ENCODE measurements around the gene RNU1-3.
"Not testable (repeated sequence)": the region's sequence is repeated elsewhere in the genome, so short reads cannot be mapped to it uniquely, and the experiment has no call there.

The RNU1-3 gene

DNA sequence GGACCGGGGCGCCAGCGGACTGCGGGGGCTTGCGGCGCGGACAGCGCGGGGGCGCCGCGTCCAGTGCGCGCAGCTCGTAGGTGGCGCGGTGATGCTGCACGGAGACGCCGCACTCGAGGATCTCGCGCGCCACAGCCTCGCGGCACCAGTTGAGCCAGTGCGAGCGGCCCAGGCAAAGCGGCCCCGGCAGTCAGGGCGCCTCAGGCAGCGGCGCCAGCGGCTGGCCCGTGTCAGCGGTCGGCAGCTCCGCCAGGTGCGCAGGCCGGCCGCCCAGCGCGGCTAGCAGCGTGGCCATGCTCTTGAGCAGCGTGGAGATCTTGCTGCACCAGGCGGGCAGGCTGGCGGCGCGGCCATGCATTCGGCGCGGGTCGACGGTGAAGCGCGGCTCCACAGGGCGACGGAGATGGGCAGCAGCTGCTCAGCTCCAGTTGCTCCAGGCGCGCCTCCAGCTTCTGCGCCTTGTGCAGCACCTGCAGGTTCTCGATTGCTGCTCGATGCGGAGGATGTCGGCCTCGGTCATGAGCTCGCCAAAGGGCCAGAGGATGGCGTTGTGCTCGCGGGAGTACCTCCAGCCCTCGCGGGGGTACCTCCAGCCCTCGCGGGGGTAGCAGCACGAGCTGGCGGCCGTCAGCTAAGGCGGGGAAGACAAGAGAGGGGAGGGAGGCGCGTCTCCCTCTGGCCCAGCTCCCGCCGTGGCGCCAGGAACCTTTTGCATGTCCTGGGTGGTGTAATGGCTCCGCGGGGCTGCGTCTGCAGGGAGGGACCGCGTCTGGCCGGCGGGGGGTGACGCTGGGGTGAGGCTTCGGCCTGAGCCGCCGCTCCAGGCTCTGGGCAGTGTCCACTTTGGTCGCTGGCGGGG, 26.9 kb upstream of the RNU1-3 start:
- DNase-seq, result not testable (repeated sequence)

DNA sequence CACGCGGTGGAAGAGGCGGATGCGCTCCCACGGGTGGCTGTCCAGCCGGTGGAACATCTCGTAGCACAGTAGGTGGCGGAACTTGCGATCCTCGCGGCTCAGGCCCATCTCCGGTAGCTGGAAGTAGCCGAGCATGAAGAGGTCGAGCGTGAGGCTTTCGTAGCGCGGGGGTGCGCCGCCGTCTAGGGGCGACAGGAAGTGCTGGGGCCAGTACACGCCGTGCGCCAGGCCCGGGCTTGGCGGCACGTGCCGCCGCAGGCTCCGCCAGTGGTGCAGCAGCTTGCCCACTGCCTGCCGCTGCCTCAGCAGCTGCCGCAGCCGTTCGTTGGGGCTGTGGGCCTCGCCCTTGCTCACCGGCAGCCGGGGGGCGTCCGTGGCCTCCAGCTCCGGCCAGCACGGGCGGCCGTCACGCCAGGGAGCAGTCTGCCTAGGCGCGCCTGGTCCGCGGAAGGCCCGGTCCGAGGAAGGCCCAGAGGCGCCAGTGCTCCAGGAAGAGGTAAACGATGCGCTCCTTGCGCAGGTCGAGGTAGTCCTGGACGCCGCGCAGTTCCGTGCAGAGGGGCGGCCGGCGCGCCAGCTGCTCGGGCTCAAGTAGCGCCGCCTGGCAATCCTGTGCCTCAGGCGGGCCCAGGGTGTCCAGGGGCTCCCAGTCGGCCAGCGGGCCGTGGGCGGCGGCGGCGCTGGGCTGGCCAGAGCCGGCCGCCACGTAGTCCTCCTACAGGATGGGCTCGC, 26.1 kb upstream of the RNU1-3 start:
- DNase-seq, result not testable (repeated sequence)

DNA sequence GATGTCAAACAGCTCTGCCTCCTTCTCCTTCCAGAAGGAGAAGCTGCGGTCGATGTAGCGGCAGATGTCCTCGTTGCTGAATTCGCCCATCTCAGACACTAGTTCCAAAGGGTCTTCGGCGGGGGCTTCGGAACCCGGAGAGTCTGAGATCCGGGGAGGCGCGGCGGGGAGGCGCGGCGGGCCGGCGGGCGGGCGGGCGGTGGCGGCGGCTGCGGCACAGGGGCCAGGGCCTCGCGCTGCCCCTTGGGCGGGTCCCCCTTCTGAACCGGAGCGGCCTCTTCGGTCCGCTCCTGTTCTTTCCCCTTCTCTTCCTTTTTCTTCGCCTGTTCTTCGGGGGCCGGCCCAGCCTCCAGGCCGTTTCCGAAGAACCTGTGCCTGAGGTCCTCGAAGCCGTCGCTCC, 25.5 kb upstream of the RNU1-3 start:
- DNase-seq, result not testable (repeated sequence)

- not testable (repeated sequence) for DNase-seq
Observed at GRCh38 chr1:16690971-16691682, 24.4 kb upstream of the RNU1-3 start.

- DNase-seq, result not testable (repeated sequence)
Observed at GRCh38 chr1:16687132-16687800, 20.5 kb upstream of the RNU1-3 start.

- not testable (repeated sequence) for DNase-seq
Observed at GRCh38 chr1:16685445-16686371, 19.0 kb upstream of the RNU1-3 start.

DNA sequence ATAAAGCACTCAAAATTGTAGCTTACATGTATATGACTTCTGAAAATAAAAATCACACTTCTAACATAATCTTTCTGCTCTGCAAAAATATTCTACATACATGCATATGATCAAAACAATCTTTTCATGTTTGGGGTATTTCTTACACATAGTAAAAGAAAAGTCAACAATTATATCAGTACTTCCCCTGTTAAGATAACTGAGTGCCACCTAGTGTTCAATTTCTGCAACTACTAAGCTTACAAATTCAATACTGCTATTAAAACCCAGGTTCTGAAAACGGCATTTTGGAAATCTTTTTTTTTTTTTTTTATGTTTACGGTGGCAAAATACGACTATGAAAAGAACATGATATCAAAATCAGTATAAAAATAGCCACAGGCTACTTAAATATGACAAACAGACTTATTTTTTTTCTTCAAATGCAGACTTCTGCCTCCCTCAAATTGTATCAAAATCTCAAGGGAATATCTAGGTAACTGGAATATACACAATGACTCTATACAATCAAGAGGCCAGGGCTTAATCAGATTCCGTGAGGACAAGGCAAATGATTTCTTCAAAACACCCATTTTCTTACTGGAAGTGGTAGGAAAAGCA, 18.1 kb upstream of the RNU1-3 start:
- not testable (repeated sequence) for DNase-seq

- not testable (repeated sequence) for DNase-seq
Observed at GRCh38 chr1:16684152-16684551, 17.4 kb upstream of the RNU1-3 start.

DNA sequence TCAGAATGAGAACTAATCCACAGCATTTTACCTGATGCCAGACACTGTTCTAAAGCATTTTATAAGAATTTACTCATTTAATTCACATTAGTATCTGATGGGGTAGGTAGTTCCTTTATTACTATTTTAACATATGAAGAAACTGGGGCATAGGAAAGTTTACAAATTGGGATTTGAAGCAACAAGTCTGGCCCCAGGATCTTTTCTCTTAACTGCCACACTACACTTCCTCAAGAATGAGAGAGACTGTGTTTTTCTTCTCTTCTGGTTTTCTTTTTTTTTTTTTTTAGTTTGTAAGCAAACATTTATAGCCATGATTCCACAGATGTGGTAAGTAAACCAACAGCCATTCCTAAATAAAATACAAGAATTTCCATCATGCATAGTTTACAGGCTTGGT, 16.1 kb upstream of the RNU1-3 start:
- DNase-seq, result not testable (repeated sequence)

- not testable (repeated sequence) for DNase-seq
Observed at GRCh38 chr1:16680366-16680765, 13.6 kb upstream of the RNU1-3 start.

DNA sequence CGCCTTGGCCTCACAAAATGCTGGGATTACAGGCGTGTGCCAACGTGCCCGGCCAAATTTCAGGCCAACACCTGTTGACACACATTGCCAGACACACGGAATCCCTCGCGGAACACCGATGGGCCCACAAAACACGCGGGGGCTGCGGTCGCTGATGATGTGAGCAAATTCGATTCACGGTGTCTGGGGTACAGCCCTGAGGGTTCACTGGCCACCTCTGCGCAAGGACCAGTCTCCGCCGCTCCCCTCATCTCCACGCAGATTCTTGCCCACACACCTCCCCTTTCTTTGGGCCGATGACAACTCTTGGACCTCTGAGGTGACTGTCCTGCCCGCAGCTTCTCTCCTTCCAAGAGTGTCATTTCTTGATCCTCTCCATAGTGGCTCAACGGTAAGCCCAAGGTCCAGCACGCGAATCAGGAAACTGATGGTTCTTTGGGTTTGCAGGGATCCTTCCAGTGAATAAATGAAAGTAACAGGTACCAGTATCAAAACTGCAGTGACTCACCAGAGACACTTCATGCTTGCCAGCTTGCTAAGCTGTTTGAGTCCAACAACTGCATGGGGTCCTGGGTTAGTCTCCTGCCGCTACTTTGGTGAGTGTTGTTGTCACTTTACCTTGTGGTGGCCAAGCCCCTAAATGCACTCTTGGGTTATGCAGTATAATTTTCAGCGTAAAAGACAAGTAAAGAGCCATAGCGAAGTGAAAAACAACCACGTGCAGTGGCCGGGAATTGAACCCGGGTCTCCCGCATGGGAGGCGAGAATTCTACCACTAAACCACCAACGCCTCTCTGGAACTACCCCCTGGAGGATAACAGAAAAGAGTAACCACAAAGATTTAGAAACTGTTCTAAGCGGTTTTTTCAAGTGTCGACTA, 11.0 kb upstream of the RNU1-3 start:
- DNase-seq, result peak in 1 of 4 experiments; percentile 19

DNA sequence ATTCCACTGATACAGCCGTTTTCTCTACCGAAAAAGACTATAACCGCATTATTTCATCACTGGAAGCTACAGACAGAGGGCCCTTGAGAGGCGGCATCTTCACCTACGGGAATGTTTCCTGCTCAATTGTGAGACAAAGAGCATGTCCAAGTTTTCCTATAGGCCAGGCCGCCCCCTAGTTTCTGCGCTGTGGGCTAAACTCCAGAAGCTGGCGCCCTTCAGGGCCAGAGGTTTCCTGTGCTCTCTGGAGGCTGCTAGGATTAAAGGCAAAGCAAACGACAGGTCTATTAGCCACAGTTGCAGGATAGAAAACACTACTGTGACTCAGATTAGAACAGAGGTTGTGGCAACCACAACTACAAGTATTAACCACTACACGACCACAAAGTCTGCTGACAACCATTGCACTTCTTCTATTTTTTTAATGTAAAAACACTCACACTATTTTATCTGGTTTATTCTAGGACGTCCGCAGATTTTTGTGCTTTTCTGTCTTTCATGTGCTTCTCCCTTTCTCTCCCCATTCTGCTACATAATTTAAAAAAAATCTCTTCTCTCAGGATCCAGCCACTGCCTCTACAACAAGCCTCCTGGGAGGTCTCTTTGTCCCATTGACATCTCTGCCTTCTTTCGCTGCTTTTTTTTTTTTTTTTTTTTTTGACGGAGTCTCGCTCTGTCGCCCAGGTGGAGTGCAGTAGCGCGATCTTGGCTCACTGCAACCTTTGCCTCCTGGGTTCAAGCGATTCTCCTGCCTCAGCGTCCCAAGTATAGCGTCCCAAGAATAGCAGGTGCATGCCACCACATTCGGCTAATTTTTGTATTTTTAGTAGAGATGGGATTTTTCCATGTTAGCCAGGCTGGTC, 10.1 kb upstream of the RNU1-3 start:
- DNase-seq, result not testable (repeated sequence)

- not testable (repeated sequence) for DNase-seq
Observed at GRCh38 chr1:16675118-16675510, 8.4 kb upstream of the RNU1-3 start.

DNA sequence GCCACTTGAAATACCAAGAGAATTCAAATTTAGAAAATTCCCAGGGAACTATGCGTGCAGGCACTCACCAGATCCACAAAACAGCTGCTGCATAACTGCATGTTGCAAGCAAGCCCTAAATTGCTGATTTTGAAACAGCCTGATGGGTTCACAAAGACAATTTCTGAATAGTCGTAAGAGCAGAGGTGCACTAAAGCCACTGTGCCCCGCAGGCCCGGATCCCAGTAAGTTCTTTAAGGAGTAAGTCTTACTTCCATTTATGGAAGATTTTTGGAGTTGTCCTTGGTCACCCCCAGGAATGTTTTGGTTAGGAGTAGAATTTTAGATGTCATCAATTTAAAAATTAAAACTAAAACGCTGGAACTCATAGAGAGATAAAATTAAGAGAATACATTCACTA, 7.2 kb upstream of the RNU1-3 start:
- not testable (repeated sequence) for DNase-seq

GRCh38 chr1:16665836-16666235, 912 bp downstream of the RNU1-3 start:
- not testable (repeated sequence) for DNase-seq

DNA sequence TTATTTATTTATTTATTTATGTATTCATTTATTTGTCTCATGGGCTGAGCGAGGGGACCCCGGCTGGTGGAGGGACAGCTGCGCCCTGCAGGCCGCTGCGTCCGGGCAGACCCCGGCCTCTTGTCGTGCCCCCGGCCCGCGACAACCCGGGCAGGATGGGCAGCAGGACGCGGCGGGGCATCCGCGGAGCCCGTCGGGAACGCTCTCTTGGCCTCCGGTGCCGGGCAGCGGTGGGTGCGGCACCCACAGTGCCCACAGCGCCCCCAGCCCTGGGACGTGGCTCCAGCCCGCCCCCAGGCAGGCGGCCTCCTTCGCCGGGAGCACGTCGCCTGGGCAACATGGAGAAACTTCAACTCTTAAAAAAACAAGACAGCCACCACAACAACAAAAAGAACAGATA, 8.5 kb downstream of the RNU1-3 start:
- DNase-seq, result not testable (repeated sequence)

DNA sequence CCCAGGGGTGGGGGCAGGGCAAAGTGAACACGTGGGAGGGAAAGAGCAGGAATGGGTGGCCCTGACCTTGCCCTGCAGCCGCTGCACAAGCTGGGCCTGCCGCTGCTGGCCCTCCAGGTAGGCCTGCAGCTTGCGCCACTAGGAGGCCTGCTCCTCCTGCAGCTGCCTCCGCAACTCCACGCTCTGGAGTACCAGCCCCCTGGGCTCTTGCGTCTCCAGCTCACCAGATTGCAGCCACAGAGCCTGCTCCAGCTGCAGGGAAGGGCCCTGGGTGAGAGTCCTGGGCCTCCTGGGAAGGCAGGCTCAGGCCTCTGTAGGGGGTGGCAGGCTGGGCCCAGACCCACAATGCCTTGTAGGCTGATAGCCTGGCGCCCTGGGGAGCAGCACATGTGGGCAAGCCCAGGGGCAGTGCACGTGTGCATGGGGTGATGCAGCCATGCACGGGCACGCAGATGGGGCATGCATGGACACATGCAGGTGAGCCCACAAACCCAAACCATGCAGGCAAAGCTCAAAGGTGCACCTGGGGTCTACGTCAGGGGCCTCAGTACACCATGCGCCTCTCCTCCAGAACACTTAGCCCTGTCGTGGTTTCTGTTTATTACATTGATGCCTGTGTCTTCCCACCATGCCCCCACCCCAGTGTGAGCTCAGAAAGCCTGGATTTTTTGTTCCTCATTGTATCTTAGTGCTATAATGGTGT, 9.6 kb downstream of the RNU1-3 start:
- DNase-seq, result not testable (repeated sequence)

- not testable (repeated sequence) for DNase-seq
Observed at GRCh38 chr1:16656574-16656973, 10.2 kb downstream of the RNU1-3 start.

All from activated CD4-positive, CD25-positive, alpha-beta regulatory T cell (primary cell).